ENCODE data around the gene TOM1L1.

The TOM1L1 gene

DNA sequence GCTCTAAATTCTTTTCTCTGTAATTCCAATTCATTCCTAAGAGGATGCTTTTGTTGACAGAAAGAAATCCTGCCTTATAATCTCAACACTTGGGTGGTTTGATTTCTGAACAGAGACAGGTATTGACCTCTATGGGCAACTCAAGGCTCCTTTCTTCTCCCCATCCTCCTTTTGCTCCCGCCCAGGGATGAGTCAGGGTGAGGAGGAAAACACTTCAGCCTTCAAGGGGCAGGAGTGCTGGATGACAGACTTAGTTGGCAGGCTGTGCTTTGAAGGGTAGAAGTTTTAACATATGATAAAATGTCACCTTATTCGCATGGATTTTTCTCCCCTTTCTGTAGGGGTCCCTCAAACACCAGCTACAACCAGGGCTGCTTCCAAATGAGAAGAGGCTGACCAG, 16.7 kb upstream of the TOM1L1 start:
- H3K36me3 Mint-ChIP-seq (ENCODE audit: low read depth) = no peaks in the 10 kb centered on the region
- H3K4me1 Mint-ChIP-seq (ENCODE audit: low read depth) = no peaks in the 10 kb centered on the region
- H3K27ac Mint-ChIP-seq = no peak overlapping the region
- H3K4me3 Mint-ChIP-seq = no peak overlapping the region
- no peaks in the 10 kb centered on the region for H3K9me3 Mint-ChIP-seq
- no peaks in the 10 kb centered on the region for H3K27me3 Mint-ChIP-seq

DNA sequence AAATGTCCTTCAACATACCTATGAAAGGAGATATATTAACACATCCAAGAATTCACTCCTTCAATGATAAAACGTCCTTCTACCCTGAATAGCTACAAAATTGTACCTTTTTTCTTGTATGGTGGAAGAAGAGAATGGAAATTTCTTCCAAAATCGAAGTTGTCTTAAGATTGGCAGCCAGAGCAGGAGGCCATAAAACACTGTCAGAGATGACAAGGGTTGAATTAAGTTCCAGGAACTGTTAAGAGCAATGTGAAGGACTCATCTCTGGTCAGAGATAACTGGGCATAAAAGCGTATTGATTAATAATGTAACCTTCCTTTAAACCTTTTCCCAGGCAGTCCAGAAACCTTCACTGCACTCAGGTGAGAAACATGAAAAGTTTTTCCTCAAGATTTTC, 12.9 kb upstream of the TOM1L1 start:
- Mint-ChIP-seq H3K27ac (no peak overlapping the region), H3K4me3 (no peak overlapping the region), H3K27me3 (peaks cover 3% of the 10 kb centered on the region), H3K9me3 (no peaks in the 10 kb centered on the region), H3K4me1 (ENCODE audit: low read depth) (no peaks in the 10 kb centered on the region), H3K36me3 (ENCODE audit: low read depth) (no peaks in the 10 kb centered on the region)

DNA sequence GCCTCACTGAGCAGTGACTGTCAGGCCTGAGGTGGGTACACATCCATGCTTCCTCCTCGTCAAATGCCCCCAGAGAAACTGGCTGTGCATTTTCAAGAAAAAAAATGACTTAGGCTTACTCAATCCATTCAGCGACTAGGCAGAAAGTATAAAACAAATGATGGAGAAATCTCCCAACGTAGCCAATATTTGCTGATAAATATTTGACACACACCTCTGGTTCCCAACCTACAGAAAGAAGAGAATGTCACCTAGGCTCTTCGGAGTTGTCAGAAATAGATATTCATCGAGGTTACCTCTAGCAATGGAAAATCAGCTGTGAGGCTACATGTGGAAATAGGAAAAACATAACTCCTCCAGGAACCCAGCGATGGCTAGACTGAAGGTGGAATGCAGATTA, 12.4 kb upstream of the TOM1L1 start:
- Mint-ChIP-seq H3K4me3 (no peak overlapping the region), H3K27ac (no peak overlapping the region), H3K9me3 (no peaks in the 10 kb centered on the region), H3K4me1 (ENCODE audit: low read depth) (no peaks in the 10 kb centered on the region), H3K36me3 (ENCODE audit: low read depth) (no peaks in the 10 kb centered on the region), H3K27me3 (peaks cover 3% of the 10 kb centered on the region)

DNA sequence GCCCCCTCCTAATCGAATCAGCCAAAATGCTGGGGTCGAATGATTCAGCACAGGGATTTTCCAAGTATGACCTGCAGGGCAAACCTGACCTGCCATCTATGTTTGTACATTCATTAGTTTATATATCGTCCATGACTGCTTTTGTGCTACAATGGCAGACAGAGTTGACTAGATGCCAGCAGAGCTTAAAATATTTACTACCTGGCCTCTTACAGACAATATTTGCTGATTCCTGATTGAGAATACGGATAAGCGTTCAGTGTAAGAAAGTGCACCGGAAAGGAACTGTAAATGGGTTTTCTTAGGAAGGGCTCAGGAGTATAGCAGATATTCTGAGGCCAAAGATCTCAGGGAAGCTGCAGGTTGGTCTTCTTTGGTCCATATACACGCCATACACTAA, 11.7 kb upstream of the TOM1L1 start:
- no peaks in the 10 kb centered on the region for H3K36me3 Mint-ChIP-seq (ENCODE audit: low read depth)
- H3K4me3 Mint-ChIP-seq = no peak overlapping the region
- peaks cover 3% of the 10 kb centered on the region for H3K27me3 Mint-ChIP-seq
- no peaks in the 10 kb centered on the region for H3K4me1 Mint-ChIP-seq (ENCODE audit: low read depth)
- H3K27ac Mint-ChIP-seq = no peak overlapping the region
- H3K9me3 Mint-ChIP-seq = no peaks in the 10 kb centered on the region

DNA sequence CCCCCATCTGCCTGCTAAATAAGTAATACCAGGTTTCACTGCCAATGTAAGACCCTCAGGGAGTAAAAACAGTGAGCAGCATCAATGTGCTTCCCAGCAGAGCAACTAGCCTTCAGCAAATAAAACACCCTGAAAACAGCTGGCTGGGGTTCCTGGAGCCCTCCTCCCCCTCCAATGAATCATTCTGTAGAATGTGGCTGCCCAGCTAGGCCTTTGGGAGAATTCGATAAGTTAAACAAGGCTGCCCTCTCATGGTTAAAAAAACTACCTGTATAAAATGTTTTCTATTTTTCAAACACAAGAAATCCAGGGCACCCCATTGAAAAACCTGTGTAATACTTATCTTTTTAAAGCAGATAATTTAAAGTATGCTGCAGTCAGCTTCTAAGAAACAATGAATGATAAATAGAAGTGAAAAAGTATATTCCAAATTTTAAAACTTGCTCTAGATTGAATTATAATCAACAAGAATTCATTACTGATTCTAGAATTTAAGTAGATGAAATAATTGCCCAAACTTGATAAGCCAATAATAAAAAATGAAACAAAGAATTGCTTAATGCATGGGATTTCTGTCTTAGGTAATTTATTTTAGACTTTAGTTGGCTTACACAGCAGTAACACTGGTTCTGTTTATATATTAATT, 9.4 kb upstream of the TOM1L1 start:
- Mint-ChIP-seq H3K4me3 (no peak overlapping the region), H3K27ac (no peak overlapping the region), H3K9me3 (no peaks in the 10 kb centered on the region)

DNA sequence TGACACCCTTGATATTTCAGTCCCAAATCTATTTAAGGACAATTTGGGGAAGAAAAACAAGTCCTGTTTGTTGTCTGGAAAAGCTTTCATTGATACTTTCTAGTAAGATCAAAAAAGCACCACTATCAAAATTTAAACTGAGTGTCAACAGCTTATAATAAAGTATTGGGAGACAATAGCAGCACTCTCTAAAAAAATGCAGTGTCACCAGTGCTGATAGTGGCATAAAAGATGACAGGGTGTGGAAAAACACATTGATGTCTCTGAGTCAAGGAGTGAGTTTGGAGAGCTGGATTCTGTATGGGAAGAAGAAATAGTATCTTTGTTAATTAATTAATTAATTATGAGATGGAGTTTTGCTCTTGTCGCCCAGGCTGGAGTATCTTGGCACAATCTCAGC, 8.3 kb upstream of the TOM1L1 start:
- Mint-ChIP-seq H3K4me3 (no peak overlapping the region), H3K9me3 (no peaks in the 10 kb centered on the region), H3K4me1 (ENCODE audit: low read depth) (no peaks in the 10 kb centered on the region), H3K27me3 (peaks cover 15% of the 10 kb centered on the region), H3K27ac (no peak overlapping the region), H3K36me3 (ENCODE audit: low read depth) (no peaks in the 10 kb centered on the region)

More for the DNA sequence above, 9.4 kb upstream of the TOM1L1 start:
- Mint-ChIP-seq H3K27me3 (peaks cover 8% of the 10 kb centered on the region), H3K36me3 (ENCODE audit: low read depth) (no peaks in the 10 kb centered on the region), H3K4me1 (ENCODE audit: low read depth) (no peaks in the 10 kb centered on the region)

DNA sequence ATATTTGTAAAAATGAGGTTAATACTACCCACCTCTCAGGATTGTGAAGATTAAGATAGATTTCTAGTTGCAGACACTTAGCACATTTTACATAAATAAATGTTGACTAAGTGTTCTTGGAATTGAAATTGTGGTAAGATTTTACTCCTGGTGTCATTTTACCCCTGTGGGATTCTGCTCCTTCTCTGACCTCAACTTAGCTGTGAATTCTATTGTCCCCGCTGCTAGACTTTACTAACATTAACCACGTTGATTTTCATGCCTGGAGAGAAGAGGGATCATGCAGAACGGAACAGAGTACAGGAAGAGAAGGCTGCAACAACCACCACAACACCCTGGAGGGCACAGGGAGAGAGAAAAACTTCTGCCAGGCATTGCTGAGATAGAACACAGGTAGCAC, 2.1 kb upstream of the TOM1L1 start:
- no peaks in the 10 kb centered on the region for H3K9me3 Mint-ChIP-seq
- no peak overlapping the region for H3K27ac Mint-ChIP-seq
- H3K27me3 Mint-ChIP-seq = peaks cover 46% of the 10 kb centered on the region
- H3K4me1 Mint-ChIP-seq (ENCODE audit: low read depth) = no peaks in the 10 kb centered on the region
- no peaks in the 10 kb centered on the region for H3K36me3 Mint-ChIP-seq (ENCODE audit: low read depth)
- no peak overlapping the region for H3K4me3 Mint-ChIP-seq

DNA sequence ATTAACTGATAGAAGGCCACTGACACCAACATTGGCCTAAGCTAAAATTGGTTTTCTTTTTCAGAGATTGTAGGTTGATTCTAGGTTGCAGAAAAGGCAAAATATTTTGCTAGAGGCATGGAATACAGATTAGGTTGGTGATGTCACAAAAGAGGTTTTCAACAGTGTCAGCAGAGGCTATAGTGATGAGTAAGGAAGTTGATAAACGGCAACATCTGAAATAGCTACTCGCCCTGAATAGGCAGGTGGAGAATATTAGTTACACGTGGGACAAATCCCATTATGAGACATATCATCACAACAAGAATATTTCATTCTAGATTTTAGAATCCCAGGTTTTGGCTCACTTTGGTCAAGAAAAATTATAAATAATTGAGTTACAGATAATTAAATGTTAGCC, 1.5 kb upstream of the TOM1L1 start:
- Mint-ChIP-seq H3K4me3 (no peak overlapping the region), H3K4me1 (ENCODE audit: low read depth) (no peaks in the 10 kb centered on the region), H3K27ac (no peak overlapping the region), H3K36me3 (ENCODE audit: low read depth) (no peaks in the 10 kb centered on the region), H3K27me3 (peaks cover 46% of the 10 kb centered on the region), H3K9me3 (no peaks in the 10 kb centered on the region)

DNA sequence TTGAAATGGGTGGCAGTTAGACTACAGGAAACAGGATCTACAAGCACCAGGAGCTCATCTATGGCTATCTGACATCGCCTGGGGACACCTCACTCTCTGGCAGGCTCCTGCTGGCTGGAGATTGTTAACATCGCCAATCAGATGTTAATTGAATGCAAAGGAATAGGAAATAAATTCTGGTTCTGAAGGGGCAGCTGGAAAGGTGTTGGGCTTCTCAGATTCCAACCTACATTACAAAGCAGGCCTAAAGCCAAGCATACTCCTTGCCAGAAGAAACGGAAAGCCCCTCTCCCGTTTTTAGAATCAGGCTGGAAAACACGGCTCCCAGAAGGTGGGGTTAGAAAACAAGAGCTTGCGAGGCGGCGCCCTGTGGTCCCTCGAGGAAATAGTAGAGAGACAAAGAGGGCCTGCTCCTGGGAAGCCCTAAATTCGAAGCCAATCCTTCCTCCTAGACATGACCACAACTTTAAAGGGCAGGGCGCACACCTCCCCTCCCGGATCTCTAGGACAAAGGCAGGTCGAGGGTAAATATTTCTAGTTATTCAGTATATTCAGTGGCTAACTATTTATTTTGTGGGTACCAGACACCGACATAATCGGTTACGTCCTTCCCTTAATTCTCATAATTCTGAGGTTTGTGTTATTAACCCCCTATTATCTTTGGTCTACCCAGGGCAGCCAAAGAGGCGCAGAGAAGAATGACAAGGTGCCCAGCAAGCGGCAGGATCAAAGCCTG, 763 bp upstream of the TOM1L1 start:
- H3K27me3 Mint-ChIP-seq = peaks cover 46% of the 10 kb centered on the region
- H3K27ac Mint-ChIP-seq = no peak overlapping the region
- H3K36me3 Mint-ChIP-seq (ENCODE audit: low read depth) = no peaks in the 10 kb centered on the region
- peak overlapping the region; percentile 45 for H3K4me3 Mint-ChIP-seq
- H3K9me3 Mint-ChIP-seq = no peaks in the 10 kb centered on the region
- H3K4me1 Mint-ChIP-seq (ENCODE audit: low read depth) = no peaks in the 10 kb centered on the region

DNA sequence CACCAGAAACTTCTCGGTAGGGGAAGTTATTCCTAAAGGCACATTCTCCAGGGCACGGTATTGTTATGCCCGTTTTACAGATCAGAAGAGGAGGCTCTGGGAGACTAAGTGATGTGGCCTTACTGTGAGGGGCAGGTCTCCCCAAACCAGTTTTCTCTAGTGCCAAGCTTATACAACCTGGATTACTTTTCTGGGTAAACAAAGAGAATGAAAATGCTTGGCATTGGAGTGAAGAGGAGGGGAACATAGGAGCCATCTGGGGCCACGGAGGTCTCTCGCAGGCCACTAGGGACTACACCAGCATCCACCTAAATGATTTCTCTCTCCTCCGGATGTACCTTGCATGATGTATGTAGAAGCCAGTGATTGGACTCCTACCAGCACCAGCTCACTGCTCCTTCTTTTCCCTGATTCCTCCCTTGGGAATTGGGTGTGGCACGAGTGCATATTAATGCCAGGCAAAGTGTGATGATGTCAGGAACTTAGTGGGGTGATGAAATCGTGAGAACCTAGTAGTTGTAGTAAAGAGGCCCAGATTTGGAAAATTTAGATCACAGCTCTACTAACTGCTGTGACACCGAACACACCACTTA, 674 bp downstream of the TOM1L1 start:
- H3K9me3 Mint-ChIP-seq = no peaks in the 10 kb centered on the region
- H3K27ac Mint-ChIP-seq = no peak overlapping the region
- peaks cover 42% of the 10 kb centered on the region for H3K27me3 Mint-ChIP-seq
- no peaks in the 10 kb centered on the region for H3K4me1 Mint-ChIP-seq (ENCODE audit: low read depth)
- no peaks in the 10 kb centered on the region for H3K36me3 Mint-ChIP-seq (ENCODE audit: low read depth)
- H3K4me3 Mint-ChIP-seq = peak overlapping the region; percentile 58

DNA sequence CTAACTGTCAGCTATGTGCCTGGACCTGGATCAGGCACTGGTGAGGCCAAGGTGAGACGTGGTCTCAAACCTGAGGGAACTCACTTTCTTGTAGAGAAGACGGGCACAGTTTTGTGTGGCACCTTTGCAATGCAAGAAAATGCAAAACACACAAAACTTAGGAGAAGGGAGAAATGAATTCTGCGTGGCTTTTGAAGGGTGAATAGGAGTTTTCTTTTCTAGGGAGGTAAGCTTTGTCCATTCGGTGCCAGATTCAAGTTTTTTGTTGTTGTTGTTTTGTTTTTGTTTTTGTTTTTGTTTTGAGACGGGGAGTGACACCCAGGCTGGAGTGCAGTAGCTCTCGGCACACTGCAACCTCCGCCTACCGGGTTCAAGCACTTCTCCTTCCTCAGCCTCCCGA, 1.4 kb downstream of the TOM1L1 start:
- H3K27ac Mint-ChIP-seq = no peak overlapping the region
- no peaks in the 10 kb centered on the region for H3K4me1 Mint-ChIP-seq (ENCODE audit: low read depth)
- H3K36me3 Mint-ChIP-seq (ENCODE audit: low read depth) = no peaks in the 10 kb centered on the region
- peaks cover 37% of the 10 kb centered on the region for H3K27me3 Mint-ChIP-seq
- no peak overlapping the region for H3K4me3 Mint-ChIP-seq
- H3K9me3 Mint-ChIP-seq = no peaks in the 10 kb centered on the region

DNA sequence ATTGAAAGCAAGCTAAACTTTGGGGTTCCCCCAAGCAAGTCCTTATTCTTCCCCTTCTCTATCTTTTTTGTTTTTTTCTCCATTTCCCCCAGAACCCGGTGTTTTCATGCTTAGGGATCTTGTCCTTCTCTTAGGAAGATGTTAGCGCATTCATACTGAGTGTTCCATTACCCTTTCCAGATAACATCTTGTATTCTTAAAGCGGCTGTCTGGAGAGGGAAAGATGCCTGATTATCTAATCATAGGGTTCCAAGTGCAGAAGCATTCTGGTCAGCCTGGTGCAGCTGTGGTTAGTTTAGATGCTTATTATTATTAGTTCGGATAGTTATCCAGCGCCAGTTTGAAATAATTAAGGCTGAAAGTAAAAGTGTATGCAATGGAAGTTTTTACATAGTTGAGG, 2.0 kb downstream of the TOM1L1 start:
- H3K36me3 Mint-ChIP-seq (ENCODE audit: low read depth) = no peaks in the 10 kb centered on the region
- H3K27ac Mint-ChIP-seq = no peak overlapping the region
- H3K4me1 Mint-ChIP-seq (ENCODE audit: low read depth) = no peaks in the 10 kb centered on the region
- H3K4me3 Mint-ChIP-seq = no peak overlapping the region
- no peaks in the 10 kb centered on the region for H3K9me3 Mint-ChIP-seq
- H3K27me3 Mint-ChIP-seq = peaks cover 35% of the 10 kb centered on the region

DNA sequence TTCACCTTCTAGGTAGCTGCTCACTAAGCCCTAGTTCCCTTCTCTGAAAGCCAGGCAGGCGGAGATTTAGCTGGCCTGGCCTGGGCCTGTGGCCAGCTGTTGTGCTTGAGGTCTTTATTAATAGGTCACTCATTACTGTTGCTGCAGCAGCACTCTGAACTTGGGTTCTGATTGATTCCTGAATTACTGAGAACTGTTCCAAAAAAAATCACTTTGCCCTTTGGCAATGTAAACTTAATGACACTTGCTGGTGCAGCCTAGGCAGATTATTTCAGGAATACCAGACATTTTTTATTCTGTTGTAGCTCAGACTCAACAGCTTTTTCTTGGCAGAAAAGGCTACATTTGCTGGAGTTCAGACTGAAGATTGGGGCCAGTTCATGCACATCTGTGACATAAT, 2.7 kb downstream of the TOM1L1 start:
- Mint-ChIP-seq H3K9me3 (no peaks in the 10 kb centered on the region), H3K4me3 (no peak overlapping the region), H3K27ac (no peak overlapping the region), H3K27me3 (peaks cover 32% of the 10 kb centered on the region), H3K36me3 (ENCODE audit: low read depth) (no peaks in the 10 kb centered on the region), H3K4me1 (ENCODE audit: low read depth) (no peaks in the 10 kb centered on the region)

DNA sequence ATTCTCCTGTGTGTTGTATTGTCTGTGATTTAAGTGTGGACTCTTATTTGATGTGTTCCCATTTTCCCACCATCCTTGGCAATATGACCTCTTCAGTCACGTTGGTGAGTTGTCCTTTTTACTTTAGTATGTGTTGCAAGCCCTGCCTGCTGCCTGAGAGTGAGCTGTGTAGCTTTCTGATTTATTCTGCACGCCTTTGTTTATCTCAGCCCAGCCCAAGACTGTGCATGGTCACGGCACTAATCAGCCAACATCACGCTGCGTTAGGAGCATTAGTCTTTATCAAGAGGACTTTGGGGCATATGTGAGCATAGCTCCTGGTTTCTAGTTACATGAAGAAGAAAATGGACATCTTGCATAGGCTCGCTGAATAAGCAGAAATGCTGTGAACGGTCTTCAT, 6.0 kb downstream of the TOM1L1 start:
- H3K4me3 Mint-ChIP-seq = no peak overlapping the region
- H3K9me3 Mint-ChIP-seq = no peaks in the 10 kb centered on the region
- no peaks in the 10 kb centered on the region for H3K4me1 Mint-ChIP-seq (ENCODE audit: low read depth)
- no peaks in the 10 kb centered on the region for H3K36me3 Mint-ChIP-seq (ENCODE audit: low read depth)
- no peak overlapping the region for H3K27ac Mint-ChIP-seq
- peaks cover 4% of the 10 kb centered on the region for H3K27me3 Mint-ChIP-seq

DNA sequence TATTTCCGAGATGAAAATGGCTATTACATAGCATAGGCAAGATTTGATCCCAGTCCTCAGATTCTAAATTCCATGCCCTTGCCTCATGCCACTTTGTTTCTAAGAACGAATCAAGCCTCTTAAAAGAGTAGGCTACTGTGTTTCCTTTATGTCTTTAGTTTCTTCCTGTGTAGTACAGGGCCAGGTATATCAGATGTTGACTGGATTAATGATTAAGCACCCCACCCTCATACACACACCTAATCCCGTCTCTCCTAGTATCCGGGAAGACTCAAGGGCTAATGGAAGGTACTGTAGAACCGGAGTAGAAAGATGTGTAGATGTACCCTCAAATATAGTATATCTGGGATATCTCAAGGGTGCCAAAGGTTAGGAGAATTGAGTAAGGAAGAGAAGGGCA, 6.7 kb downstream of the TOM1L1 start:
- no peaks in the 10 kb centered on the region for H3K27me3 Mint-ChIP-seq
- H3K4me1 Mint-ChIP-seq (ENCODE audit: low read depth) = no peaks in the 10 kb centered on the region
- no peak overlapping the region for H3K27ac Mint-ChIP-seq
- H3K4me3 Mint-ChIP-seq = no peak overlapping the region
- H3K9me3 Mint-ChIP-seq = no peaks in the 10 kb centered on the region
- H3K36me3 Mint-ChIP-seq (ENCODE audit: low read depth) = no peaks in the 10 kb centered on the region

DNA sequence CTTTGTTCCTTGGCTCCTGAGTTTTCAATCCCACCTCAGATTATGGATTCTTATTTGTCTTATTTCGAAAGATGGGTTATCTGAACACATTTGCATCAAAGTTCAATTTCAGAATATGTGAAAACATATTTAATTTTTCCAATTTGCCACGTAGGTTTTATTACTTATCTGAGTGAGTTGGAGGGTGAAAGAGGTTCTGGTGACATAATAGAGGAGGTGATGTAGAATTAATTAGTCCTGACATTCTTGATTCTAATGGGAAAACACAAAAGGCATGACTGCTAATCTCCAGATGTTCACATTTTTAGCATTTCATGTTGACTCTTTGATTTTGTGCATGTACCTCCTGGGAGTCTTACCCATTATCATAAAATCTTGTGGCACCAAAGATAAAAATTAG, 9.1 kb downstream of the TOM1L1 start:
- no peaks in the 10 kb centered on the region for H3K27me3 Mint-ChIP-seq
- no peaks in the 10 kb centered on the region for H3K36me3 Mint-ChIP-seq (ENCODE audit: low read depth)
- H3K27ac Mint-ChIP-seq = no peak overlapping the region
- H3K4me3 Mint-ChIP-seq = no peak overlapping the region
- no peaks in the 10 kb centered on the region for H3K4me1 Mint-ChIP-seq (ENCODE audit: low read depth)
- no peaks in the 10 kb centered on the region for H3K9me3 Mint-ChIP-seq

Measured in stimulated activated naive CD8-positive, alpha-beta T cell treated with anti-CD3 and anti-CD28 coated beads, Interleukin-15, Interleukin-2, amounts not matched to agents 100 ng/mL and 50 ng/mL, for 24 hours (primary cell).